Measurements from ENCODE around the gene MED13L. TPM values are rescaled to one million over a fixed set of nuclear protein-coding genes. Genes with fewer than 3 reads are reported as not detected.

The MED13L gene
- total RNA-seq, 1 experiment from 2014 or later: 80.5 TPM

DNA sequence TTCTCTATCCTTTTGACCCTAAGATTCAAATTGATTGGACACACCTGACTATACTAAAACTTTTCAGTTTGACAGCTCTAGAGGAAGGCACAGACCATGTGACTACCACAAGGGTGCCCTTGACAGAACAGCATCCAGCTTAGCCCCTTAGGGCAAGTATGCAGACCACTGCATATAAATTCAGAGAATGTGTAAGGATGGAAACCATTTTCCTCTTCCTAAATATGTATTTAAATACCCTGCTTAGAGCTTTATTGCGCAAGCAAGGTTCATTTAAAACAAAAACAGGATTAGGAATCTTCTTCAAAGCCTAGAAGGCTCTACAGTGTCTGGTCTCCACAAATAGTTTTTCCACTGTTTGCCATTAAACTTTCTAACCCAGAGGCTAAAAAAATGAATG, 202.8 kb downstream of the MED13L start:
- Mint-ChIP-seq H3K27me3 (ENCODE audit: low read depth) (no peaks in the 10 kb centered on the region), H3K4me1 (peaks cover 49% of the 10 kb centered on the region), H3K36me3 (no peaks in the 10 kb centered on the region), H3K4me3 (no peak overlapping the region), H3K27ac (no peak overlapping the region), H3K9me3 (no peaks in the 10 kb centered on the region)
- TF ChIP-seq, protein P1, sequence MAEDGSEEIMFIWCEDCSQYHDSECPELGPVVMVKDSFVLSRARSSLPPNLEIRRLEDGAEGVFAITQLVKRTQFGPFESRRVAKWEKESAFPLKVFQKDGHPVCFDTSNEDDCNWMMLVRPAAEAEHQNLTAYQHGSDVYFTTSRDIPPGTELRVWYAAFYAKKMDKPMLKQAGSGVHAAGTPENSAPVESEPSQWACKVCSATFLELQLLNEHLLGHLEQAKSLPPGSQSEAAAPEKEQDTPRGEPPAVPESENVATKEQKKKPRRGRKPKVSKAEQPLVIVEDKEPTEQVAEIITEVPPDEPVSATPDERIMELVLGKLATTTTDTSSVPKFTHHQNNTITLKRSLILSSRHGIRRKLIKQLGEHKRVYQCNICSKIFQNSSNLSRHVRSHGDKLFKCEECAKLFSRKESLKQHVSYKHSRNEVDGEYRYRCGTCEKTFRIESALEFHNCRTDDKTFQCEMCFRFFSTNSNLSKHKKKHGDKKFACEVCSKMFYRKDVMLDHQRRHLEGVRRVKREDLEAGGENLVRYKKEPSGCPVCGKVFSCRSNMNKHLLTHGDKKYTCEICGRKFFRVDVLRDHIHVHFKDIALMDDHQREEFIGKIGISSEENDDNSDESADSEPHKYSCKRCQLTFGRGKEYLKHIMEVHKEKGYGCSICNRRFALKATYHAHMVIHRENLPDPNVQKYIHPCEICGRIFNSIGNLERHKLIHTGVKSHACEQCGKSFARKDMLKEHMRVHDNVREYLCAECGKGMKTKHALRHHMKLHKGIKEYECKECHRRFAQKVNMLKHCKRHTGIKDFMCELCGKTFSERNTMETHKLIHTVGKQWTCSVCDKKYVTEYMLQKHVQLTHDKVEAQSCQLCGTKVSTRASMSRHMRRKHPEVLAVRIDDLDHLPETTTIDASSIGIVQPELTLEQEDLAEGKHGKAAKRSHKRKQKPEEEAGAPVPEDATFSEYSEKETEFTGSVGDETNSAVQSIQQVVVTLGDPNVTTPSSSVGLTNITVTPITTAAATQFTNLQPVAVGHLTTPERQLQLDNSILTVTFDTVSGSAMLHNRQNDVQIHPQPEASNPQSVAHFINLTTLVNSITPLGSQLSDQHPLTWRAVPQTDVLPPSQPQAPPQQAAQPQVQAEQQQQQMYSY (CRISPR knock-in tag; IDR thresholded peaks at IDR 0.05): no peak
- TF ChIP-seq GRHL2 (CRISPR knock-in tag; IDR thresholded peaks at IDR 0.05; ENCODE audit: insufficient replicate concordance, severe bottlenecking) (no peak), NFE2L1 (CRISPR knock-in tag; IDR thresholded peaks at IDR 0.05) (no peak), FOXK1 (CRISPR knock-in tag; IDR thresholded peaks at IDR 0.05) (no peak), SMAD3 (CRISPR knock-in tag; IDR thresholded peaks at IDR 0.05; ENCODE audit: borderline replicate concordance) (no peak), ZNF396 (CRISPR knock-in tag; IDR thresholded peaks at IDR 0.05; ENCODE audit: borderline replicate concordance) (no peak), KAT7 (CRISPR knock-in tag; IDR thresholded peaks at IDR 0.05; ENCODE audit: borderline replicate concordance) (no peak)
- TF ChIP-seq, protein P2, sequence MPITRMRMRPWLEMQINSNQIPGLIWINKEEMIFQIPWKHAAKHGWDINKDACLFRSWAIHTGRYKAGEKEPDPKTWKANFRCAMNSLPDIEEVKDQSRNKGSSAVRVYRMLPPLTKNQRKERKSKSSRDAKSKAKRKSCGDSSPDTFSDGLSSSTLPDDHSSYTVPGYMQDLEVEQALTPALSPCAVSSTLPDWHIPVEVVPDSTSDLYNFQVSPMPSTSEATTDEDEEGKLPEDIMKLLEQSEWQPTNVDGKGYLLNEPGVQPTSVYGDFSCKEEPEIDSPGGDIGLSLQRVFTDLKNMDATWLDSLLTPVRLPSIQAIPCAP (CRISPR knock-in tag; IDR thresholded peaks at IDR 0.05): no peak
- TF ChIP-seq, protein P3, sequence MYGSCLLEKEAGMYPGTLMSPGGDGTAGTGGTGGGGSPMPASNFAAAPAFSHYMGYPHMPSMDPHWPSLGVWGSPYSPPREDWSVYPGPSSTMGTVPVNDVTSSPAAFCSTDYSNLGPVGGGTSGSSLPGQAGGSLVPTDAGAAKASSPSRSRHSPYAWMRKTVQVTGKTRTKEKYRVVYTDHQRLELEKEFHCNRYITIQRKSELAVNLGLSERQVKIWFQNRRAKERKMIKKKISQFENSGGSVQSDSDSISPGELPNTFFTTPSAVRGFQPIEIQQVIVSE (CRISPR knock-in tag; IDR thresholded peaks at IDR 0.05; ENCODE audit: borderline replicate concordance): no peak
- TF ChIP-seq, protein P4, sequence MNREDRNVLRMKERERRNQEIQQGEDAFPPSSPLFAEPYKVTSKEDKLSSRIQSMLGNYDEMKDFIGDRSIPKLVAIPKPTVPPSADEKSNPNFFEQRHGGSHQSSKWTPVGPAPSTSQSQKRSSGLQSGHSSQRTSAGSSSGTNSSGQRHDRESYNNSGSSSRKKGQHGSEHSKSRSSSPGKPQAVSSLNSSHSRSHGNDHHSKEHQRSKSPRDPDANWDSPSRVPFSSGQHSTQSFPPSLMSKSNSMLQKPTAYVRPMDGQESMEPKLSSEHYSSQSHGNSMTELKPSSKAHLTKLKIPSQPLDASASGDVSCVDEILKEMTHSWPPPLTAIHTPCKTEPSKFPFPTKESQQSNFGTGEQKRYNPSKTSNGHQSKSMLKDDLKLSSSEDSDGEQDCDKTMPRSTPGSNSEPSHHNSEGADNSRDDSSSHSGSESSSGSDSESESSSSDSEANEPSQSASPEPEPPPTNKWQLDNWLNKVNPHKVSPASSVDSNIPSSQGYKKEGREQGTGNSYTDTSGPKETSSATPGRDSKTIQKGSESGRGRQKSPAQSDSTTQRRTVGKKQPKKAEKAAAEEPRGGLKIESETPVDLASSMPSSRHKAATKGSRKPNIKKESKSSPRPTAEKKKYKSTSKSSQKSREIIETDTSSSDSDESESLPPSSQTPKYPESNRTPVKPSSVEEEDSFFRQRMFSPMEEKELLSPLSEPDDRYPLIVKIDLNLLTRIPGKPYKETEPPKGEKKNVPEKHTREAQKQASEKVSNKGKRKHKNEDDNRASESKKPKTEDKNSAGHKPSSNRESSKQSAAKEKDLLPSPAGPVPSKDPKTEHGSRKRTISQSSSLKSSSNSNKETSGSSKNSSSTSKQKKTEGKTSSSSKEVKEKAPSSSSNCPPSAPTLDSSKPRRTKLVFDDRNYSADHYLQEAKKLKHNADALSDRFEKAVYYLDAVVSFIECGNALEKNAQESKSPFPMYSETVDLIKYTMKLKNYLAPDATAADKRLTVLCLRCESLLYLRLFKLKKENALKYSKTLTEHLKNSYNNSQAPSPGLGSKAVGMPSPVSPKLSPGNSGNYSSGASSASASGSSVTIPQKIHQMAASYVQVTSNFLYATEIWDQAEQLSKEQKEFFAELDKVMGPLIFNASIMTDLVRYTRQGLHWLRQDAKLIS (CRISPR knock-in tag; IDR thresholded peaks at IDR 0.05; ENCODE audit: borderline replicate concordance): no peak
- TF ChIP-seq, protein P5, sequence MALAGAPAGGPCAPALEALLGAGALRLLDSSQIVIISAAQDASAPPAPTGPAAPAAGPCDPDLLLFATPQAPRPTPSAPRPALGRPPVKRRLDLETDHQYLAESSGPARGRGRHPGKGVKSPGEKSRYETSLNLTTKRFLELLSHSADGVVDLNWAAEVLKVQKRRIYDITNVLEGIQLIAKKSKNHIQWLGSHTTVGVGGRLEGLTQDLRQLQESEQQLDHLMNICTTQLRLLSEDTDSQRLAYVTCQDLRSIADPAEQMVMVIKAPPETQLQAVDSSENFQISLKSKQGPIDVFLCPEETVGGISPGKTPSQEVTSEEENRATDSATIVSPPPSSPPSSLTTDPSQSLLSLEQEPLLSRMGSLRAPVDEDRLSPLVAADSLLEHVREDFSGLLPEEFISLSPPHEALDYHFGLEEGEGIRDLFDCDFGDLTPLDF (CRISPR knock-in tag; IDR thresholded peaks at IDR 0.05): no peak
- TF ChIP-seq, protein P6, sequence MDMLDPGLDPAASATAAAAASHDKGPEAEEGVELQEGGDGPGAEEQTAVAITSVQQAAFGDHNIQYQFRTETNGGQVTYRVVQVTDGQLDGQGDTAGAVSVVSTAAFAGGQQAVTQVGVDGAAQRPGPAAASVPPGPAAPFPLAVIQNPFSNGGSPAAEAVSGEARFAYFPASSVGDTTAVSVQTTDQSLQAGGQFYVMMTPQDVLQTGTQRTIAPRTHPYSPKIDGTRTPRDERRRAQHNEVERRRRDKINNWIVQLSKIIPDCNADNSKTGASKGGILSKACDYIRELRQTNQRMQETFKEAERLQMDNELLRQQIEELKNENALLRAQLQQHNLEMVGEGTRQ (CRISPR knock-in tag; IDR thresholded peaks at IDR 0.05): no peak
- DNase-seq (ENCODE audit: low spot score) (no peak), ATAC-seq (no peak)
- POLR2A ChIA-PET: no interaction called here
- CTCF ChIA-PET: interaction anchor here (2.1 kb wide), 1 partner anchor 161 kb away, joined by 6 read pairs; no protein-coding TSS in a partner anchor

DNA sequence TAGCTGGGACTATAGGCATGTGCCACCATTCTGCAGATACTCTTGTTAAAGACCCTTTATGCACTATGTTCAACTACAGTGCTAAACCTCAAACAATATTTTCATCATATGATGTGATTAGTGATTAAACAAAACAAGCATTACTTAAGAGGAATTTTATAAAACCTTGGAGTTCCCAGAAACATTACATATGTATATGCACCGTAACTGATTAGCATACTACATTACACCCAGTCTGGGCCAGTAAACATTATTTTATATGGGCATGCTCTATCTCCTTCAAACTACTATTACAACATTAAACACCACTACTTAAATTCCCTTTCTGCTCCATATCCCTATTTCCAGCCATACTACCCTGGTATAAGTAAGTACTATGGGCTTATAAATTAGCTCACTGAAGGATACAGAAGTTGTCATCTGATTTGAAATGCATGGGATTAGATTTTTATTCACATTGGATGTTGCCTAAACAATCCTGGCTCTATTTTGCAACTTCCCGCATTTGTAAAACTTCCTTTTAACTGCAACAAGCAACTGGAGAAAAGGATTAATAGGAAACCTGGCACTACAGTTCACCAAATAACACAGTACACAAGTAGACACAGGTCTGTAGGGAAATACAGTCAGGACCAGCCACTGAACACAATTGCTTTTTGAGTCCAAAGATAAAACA, 205.8 kb downstream of the MED13L start:
- no peaks in the 10 kb centered on the region for H3K27me3 Mint-ChIP-seq (ENCODE audit: low read depth)
- H3K27ac Mint-ChIP-seq: peak overlapping the region; percentile 81; the same call in 1 of the 2 replicates
- POLR2A ChIA-PET: no interaction called here

More for the DNA sequence above, 205.8 kb downstream of the MED13L start:
- Mint-ChIP-seq H3K4me3 (no peak overlapping the region), H3K36me3 (no peaks in the 10 kb centered on the region), H3K4me1 (peaks cover 36% of the 10 kb centered on the region), H3K9me3 (no peaks in the 10 kb centered on the region)
- TF ChIP-seq FOXK1 (CRISPR knock-in tag; IDR thresholded peaks at IDR 0.05) (no peak), ZNF423 (CRISPR knock-in tag; IDR thresholded peaks at IDR 0.05) (no peak)
- DNase-seq (ENCODE audit: low spot score) (no peak), ATAC-seq (no peak)
- CTCF ChIA-PET: no interaction called here

Measured in WTC11 (cell line).